ENCODE results near the gene ULK3.

DNA sequence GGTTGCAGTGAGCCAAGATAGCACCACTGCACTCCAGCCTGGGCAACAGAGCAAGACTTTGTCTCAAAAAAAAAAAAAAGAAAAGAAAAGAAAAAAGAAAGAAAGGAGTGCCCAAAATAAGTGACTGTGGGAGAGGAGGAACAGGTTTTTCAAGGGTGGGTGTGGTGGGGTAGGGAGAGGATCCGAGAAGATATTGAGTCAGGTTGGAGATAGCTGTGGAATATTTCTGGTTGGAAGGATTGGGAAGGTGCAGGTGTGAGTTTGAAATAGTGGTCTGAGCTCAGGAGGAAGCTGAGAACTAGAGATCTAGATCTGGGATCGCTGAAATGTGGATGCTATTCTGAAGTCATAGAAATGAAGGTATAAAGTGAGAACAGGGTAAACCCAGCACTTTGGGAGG lies 22.4 kb upstream of the ULK3 start:
- TF ChIP-seq RFX5 (IDR thresholded peaks at IDR 0.05) = no peak
- TF ChIP-seq, protein P1, sequence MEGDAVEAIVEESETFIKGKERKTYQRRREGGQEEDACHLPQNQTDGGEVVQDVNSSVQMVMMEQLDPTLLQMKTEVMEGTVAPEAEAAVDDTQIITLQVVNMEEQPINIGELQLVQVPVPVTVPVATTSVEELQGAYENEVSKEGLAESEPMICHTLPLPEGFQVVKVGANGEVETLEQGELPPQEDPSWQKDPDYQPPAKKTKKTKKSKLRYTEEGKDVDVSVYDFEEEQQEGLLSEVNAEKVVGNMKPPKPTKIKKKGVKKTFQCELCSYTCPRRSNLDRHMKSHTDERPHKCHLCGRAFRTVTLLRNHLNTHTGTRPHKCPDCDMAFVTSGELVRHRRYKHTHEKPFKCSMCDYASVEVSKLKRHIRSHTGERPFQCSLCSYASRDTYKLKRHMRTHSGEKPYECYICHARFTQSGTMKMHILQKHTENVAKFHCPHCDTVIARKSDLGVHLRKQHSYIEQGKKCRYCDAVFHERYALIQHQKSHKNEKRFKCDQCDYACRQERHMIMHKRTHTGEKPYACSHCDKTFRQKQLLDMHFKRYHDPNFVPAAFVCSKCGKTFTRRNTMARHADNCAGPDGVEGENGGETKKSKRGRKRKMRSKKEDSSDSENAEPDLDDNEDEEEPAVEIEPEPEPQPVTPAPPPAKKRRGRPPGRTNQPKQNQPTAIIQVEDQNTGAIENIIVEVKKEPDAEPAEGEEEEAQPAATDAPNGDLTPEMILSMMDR (IDR thresholded peaks at IDR 0.05) = no peak
- TF ChIP-seq POLR2A (IDR thresholded peaks at IDR 0.05; ENCODE audit: low read length) = no peak
- TF ChIP-seq CHD4 (IDR thresholded peaks at IDR 0.05; ENCODE audit: borderline replicate concordance) = no peak
- TF ChIP-seq CEBPB (IDR thresholded peaks at IDR 0.05) = no peak
- TF ChIP-seq ZFP36 (IDR thresholded peaks at IDR 0.05; ENCODE audit: borderline replicate concordance, partially characterized antibody) = no peak
- TF ChIP-seq TP53 (CRISPR knock-in tag; IDR thresholded peaks at IDR 0.05) = no peak
- no peak for TF ChIP-seq NFE2L2 (conservative IDR thresholded peaks at IDR 0.05; ENCODE audit: low read length)
- no peak for TF ChIP-seq GATA3 (IDR thresholded peaks at IDR 0.05; ENCODE audit: borderline replicate concordance)
- TF ChIP-seq RAD21 (conservative IDR thresholded peaks at IDR 0.05 in 1 of 2, IDR thresholded peaks at IDR 0.05 in 1 of 2) = no peak
